Panc1 (cell line): ENCODE data around the gene CAMK2B.

Experiments used
- CTCF ChIP-seq: fragments of 450-650 bp; IDR thresholded peaks from 2 replicates; pipeline ENCODE4 v1.5.1; 2017; ENCODE audit warnings: mild to moderate bottlenecking
- SIN3A ChIP-seq: IDR thresholded peaks from 2 replicates; pipeline ENCODE4 v1.6.1; 2012; ENCODE audit warnings: low read depth, mild to moderate bottlenecking, low read length, moderate library complexity, borderline replicate concordance; ENCODE audit not compliant: insufficient read depth

- TF ChIP-seq SIN3A = peak; percentile 96
- peak; percentile 61; the same call in 1 of the 2 replicates for TF ChIP-seq CTCF
Observed at GRCh38 chr7:44200699-44201461, 124.5 kb downstream of the CAMK2B start, which contains the start of gene YKT6.
